GM18517 (cell line): ENCODE results near the gene ABCC8.

Source experiments
- ATAC-seq: cut with Tn5 transposase; IDR thresholded peaks from one replicate; pipeline ENCODE4 v1.9.1; 2021; ENCODE audit warnings: mild to moderate bottlenecking, moderate library complexity; ENCODE audit not compliant: unreplicated experiment

Gene ABCC8

GRCh38 chr11:17389957-17390649, 86.5 kb downstream of the ABCC8 start:
- ATAC-seq: no peak

- ATAC-seq: no peak
Observed at GRCh38 chr11:17389211-17389956, 87.3 kb downstream of the ABCC8 start.

DNA sequence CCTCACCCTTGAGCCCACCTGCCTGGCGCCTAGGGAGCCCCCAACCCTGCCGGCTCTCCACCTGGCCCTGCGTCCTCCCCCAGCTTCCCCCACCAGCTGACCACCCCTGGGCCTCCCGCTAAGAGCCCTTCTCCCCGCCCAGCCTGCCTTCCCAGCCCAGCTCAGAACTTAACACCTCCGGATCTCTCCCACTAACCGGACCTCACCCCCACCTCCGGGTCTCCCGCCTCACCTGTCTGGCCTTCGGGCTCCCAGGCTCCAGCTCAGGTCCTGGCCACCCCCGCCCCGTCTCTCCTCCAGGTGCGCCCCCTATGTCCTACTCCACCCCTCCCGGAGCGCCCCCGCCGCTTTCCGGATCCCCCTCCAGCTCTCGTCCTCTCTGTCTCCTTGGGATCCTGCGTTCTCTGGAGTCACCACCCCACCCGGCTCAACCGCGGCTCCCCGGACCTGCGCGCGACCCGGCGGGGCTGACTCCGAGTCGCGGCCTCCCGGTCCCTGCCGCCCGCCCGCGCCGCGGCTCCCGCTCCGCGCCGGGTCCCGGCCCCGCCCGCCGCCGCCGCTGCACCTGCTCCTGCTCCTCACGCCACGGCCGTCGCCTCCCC, 87.9 kb downstream of the ABCC8 start, which contains the start of gene KCNJ11:
Gene KCNJ11 (minus strand): TSS at position 51 of the 602 bp plus-strand sequence. CDS start 568 bp downstream, outside the sequence.
- ATAC-seq: no peak

GRCh38 chr11:17387811-17388210, 88.8 kb downstream of the ABCC8 start:
- ATAC-seq: no peak

DNA sequence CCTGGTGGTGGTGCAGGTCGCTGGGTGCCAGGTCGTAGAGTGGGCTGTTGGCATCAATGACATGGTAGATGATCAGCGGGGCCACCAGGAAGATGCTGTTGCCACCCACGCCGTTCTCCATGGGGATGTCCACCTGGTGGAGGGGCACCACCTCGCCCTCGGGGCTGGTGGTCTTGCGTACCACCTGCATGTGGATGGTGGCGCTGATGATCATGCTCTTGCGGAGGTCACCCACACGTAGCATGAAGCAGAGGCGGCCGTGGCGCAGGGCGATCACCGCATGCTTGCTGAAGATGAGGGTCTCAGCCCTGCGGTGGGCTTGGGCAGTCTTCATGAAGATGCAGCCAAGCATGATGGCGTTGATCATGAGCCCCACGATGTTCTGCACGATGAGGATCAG, 89.4 kb downstream of the ABCC8 start:
- no peak for ATAC-seq

- peak; percentile 56 for ATAC-seq
Observed at GRCh38 chr11:17386331-17387084, 90.1 kb downstream of the ABCC8 start.

GRCh38 chr11:17385926-17386325, 90.7 kb downstream of the ABCC8 start:
- ATAC-seq: no peak

DNA sequence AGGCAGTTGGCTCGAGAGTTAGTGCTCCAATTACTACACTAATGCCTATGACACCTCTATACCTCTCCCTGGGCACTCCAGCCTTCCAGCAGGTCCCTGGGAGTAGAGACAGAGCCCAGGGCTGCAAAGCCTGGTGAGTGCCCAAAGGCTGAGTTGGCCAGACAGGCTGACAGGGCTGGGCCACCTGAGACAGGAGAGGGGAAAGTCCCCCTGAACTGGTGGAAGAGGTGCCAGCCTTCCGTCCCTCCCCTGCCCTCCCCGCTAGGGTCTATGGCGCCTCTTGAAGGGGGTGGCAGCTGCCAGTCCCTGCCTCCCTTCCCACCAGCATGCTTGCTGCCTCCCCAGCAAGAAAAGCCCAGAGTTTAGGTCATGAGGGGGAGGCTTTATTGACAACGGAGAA, 91.2 kb downstream of the ABCC8 start:
- no peak for ATAC-seq

- peak; percentile 58 for ATAC-seq
Observed at GRCh38 chr11:17384002-17384511, 92.6 kb downstream of the ABCC8 start.

- no peak for ATAC-seq
Observed at GRCh38 chr11:17383461-17383860, 93.2 kb downstream of the ABCC8 start.

DNA sequence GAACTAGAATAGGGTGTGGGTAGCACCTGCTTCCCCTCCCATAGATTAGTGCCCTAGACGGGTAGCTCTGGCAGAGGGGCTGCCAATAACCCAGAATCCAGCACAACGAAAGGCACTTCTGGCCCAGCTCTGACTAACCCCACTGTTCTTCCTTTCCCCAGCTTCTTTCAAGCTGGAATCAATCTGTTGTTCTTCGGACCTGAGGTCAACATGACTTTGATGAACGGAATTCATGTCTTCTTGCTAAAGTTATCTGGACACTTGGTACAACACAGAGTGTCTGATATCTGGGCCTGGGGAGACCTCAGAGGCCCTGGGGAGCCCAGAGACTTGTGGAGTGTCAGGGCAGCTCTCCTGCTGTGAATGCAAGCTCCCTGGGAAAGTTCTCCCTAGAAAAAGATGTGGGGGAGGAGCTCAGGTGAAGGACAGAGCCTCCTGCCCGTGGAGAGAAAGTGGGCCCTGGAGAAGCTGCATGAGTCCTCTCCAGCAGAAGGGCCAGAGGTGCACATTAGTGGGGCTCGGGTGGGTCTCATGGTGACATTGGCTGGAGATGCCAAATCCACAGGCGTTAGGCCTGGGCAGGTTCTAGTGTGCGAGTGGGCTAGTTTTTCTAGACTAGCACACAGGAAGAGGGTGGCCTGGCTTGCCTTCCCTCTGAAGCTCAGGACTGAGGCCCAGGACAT, 94.5 kb downstream of the ABCC8 start:
- ATAC-seq: no peak

DNA sequence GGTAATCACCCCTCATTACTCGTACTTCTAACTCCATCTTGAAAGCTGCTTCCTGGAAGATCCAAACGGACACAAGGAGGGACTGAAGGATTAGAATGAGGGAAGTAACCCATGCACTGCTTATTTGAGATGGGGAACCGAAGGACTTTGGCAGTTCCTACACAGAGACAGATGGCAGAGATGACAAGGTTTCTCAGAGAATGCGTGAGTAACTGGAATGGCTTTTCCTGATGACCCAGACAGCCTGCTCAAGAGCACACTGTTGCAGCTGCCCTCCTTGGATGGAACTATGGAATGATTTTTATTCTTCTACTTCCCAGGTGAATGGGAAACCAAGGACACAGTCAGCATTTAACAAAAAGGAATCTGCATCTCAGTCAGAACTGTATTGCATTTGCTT, 95.5 kb downstream of the ABCC8 start:
- ATAC-seq: no peak

GRCh38 chr11:17379383-17380180, 97.1 kb downstream of the ABCC8 start:
- no peak for ATAC-seq

DNA sequence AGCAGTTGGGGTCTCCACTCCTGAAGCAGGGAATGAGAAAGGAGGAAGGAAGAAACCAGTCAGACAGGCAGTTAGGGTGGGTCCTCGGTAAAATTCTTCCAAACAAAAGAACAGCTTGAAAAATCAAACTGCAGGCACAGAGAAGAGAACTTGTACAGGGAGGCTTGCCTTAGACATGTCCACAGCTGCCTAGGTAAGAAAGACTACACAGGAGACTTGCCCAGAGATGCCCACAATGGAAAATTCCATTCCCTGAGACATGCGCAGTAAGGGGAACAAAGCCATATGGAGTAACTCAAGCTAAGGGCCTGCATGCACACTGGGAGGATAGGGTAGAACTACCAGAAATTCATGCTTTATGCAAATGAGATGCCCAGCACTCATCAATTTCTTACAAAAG, 98.0 kb downstream of the ABCC8 start:
- no peak for ATAC-seq

GRCh38 chr11:17376493-17376892, 100.2 kb downstream of the ABCC8 start:
- ATAC-seq: no peak

DNA sequence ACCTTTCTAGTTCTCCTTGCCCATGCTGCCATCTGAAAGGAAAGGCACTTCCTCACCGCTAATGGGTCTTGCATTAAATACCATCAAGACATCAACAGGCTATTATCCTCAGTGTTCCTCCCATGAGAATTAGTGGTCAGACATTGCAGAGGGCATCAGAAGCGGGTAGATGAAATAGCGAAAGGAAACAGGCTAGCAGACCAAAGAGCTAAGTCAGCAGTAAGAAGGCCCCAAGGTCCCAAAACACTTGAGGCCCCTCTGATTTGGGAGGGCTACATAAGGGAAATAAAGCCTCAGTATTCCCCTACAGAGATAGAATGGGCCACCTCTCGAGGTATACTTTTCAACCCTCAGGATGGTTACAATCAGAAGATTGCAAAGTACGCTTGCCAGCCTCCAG, 101.1 kb downstream of the ABCC8 start:
- ATAC-seq: no peak

DNA sequence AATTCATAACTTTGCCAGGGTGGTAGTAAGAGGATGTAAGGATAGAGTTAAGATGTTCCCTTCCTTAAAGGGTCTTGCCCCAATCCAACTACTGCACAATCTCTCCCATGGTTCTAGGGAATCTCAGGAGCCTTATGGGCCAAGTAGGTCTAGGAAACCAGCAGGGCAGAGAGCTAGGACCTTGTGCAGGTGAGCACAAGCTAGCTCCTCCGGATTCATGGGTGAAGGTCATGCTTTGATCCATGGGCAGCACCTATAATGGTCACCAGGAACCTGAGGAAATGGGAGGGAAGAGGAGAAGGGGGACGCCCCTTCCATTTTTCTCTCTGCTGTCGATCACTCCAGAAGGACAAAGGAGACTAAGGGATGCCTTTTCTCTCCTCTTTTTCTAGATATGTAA, 105.0 kb downstream of the ABCC8 start:
- ATAC-seq: no peak

DNA sequence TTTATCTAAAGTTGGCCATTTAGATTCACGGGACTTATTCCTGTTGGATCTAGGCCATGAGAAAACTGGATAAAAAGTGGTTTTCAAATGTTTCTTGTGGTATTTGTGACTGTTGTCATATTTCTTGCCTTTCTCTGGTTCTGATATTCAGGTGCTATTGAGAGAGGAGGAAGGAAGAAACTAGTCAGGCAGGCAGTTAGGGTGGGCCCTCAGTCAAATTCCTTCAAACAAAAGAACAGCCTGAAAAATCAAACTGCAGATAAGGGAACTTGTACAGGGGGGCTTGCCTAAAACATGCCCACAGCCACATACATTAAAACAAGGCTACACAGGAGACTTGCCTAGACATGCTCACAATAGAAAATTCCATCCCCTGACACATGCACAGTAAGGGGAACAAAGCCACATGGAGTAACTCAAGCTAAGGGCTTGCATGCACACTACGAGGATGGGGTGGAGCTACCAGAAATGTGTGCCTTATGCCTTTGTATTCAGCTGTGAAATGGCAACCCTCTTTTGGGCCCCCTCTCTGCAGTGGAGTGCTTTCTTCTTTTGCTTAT, 106.9 kb downstream of the ABCC8 start:
- ATAC-seq: no peak

DNA sequence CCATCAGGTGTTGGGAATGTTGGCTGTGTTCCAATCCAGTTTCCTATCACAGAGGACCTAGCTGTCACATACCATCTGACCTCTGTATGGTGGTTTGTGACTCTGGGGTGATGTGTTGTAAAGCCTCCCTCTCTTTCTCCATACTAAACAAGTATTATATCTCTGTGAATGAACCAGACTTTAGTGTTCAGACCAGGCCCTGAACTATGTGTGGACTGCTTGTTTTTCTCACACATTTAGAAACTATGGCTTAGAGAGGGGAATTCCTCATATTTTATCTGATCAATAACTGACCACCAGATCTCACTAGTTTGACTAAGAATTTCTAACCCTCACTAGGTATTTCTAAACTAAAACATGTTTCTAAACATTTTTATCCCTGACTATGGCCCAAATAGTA, 107.6 kb downstream of the ABCC8 start:
- ATAC-seq: no peak
